Fibroblast of lung (primary cell): ENCODE results near the gene TCAIM.

Experiments used
- CTCF ChIP-seq, 2 donors: IDR thresholded peaks in 1 of 2; conservative IDR thresholded peaks in 1 of 2; 1 replicate in 1 of 2; 2 replicates in 1 of 2; pipeline ENCODE4 v1.5.1; 2011 to 2012; ENCODE audit warnings: low read length in 2 of 2, control low read depth in 1 of 2, inconsistent platforms in 1 of 2, low read depth in 1 of 2, mild to moderate bottlenecking in 1 of 2
- EZH2 ChIP-seq: IDR thresholded peaks from 2 replicates; pipeline ENCODE4 v1.5.1; 2012; ENCODE audit warnings: low read length, control low read depth, mild to moderate bottlenecking; ENCODE audit errors: missing control alignments

GRCh38 chr3:44400771-44401170 is 62.2 kb downstream of the TCAIM start:
- TF ChIP-seq CTCF (conservative IDR thresholded peaks at IDR 0.05 in 1 of 2, IDR thresholded peaks at IDR 0.05 in 1 of 2; ENCODE audit: low read depth in 1 of 2, low read length in 2 of 2) (no peak), EZH2 (no peak)
